Sigmoid colon (tissue), 3 donors: Measurements from ENCODE around the gene TBXAS1.

ENCODE experiments used
- POLR2A ChIP-seq, 2 donors: fragments of 450-650 bp; IDR thresholded peaks; one replicate each; pipeline ENCODE4 v1.6.1; 2016; ENCODE audit warnings: antibody characterized with exemption in 2 of 2, mild to moderate bottlenecking in 2 of 2, moderate library complexity in 2 of 2
- TF ChIP-seq, protein P1 (sequence below), 4 experiments: fragments of 450-650 bp in 3 of 4; fragments of 200-600 bp in 1 of 4; IDR thresholded peaks; one replicate each; pipeline ENCODE4 v1.5.1; 2016 to 2019; ENCODE audit warnings: antibody characterized with exemption in 4 of 4, mild to moderate bottlenecking in 3 of 4, moderate library complexity in 2 of 4

DNA sequence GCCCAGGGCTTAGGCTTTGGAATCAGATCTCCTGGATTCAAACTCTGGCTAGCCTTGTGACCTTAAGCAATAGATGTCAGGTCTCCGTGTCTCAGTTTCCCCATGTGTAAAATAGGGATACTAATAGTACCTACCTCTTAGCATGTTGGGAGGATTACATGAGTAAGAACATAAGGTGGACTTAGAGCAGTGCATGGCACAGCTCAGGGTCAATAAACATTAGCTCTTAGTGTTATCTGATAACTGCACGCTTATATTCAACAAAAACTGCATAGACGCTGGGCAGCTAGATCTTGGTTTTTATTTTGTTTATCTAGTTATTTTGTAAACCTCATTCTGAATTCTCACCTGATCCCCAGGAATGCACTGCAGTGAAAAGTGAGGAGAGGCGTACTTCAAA is 17.2 kb downstream of the TBXAS1 start:
- TF ChIP-seq, protein P1, sequence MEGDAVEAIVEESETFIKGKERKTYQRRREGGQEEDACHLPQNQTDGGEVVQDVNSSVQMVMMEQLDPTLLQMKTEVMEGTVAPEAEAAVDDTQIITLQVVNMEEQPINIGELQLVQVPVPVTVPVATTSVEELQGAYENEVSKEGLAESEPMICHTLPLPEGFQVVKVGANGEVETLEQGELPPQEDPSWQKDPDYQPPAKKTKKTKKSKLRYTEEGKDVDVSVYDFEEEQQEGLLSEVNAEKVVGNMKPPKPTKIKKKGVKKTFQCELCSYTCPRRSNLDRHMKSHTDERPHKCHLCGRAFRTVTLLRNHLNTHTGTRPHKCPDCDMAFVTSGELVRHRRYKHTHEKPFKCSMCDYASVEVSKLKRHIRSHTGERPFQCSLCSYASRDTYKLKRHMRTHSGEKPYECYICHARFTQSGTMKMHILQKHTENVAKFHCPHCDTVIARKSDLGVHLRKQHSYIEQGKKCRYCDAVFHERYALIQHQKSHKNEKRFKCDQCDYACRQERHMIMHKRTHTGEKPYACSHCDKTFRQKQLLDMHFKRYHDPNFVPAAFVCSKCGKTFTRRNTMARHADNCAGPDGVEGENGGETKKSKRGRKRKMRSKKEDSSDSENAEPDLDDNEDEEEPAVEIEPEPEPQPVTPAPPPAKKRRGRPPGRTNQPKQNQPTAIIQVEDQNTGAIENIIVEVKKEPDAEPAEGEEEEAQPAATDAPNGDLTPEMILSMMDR (IDR thresholded peaks at IDR 0.05) = no peak
- no peak for TF ChIP-seq POLR2A (IDR thresholded peaks at IDR 0.05)
